NCI-H2196 treated with DMSO at 0.1 percent for 48 hours (cell line): ENCODE measurements around the gene PDZRN4.

Experiments used
- DNase-seq: peaks from one replicate; lab custom pipeline; 2025; ENCODE audit not compliant: unreplicated experiment; lab: John Stamatoyannopoulos, UW

PDZRN4 gene

GRCh38 chr12:41356181-41356580 lies 168.1 kb downstream of the PDZRN4 start:
- DNase-seq, result no peak

- no peak for DNase-seq
Measured at GRCh38 chr12:41361738-41362137, 173.6 kb downstream of the PDZRN4 start.

- no peak for DNase-seq
Measured at GRCh38 chr12:41362510-41362909, 174.4 kb downstream of the PDZRN4 start.

GRCh38 chr12:41362931-41363330 lies 174.8 kb downstream of the PDZRN4 start:
- no peak for DNase-seq

GRCh38 chr12:41364211-41364610 lies 176.1 kb downstream of the PDZRN4 start:
- DNase-seq, result no peak

- DNase-seq, result no peak
Measured at GRCh38 chr12:41365653-41366171, 177.6 kb downstream of the PDZRN4 start.

- DNase-seq, result no peak
Measured at GRCh38 chr12:41367726-41368405, 179.7 kb downstream of the PDZRN4 start.

GRCh38 chr12:41380878-41381277 lies 192.8 kb downstream of the PDZRN4 start:
- DNase-seq, result no peak

- no peak for DNase-seq
Measured at GRCh38 chr12:41402801-41403200, 214.7 kb downstream of the PDZRN4 start.

- DNase-seq, result no peak
Measured at GRCh38 chr12:41407232-41407799, 219.2 kb downstream of the PDZRN4 start.

GRCh38 chr12:41409628-41410027 lies 221.5 kb downstream of the PDZRN4 start:
- no peak for DNase-seq

- no peak for DNase-seq
Measured at GRCh38 chr12:41418586-41418985, 230.5 kb downstream of the PDZRN4 start.

GRCh38 chr12:41419131-41419893 lies 231.2 kb downstream of the PDZRN4 start:
- DNase-seq, result no peak

- no peak for DNase-seq
Measured at GRCh38 chr12:41424651-41425050, 236.5 kb downstream of the PDZRN4 start.

GRCh38 chr12:41433460-41433859 lies 245.3 kb downstream of the PDZRN4 start:
- no peak for DNase-seq

GRCh38 chr12:41436076-41436475 lies 248.0 kb downstream of the PDZRN4 start:
- no peak for DNase-seq

GRCh38 chr12:41437563-41437962 lies 249.4 kb downstream of the PDZRN4 start:
- no peak for DNase-seq

- DNase-seq, result no peak
Measured at GRCh38 chr12:41438854-41439541, 250.9 kb downstream of the PDZRN4 start.

- DNase-seq, result no peak
Measured at GRCh38 chr12:41439801-41440200, 251.7 kb downstream of the PDZRN4 start.

- no peak for DNase-seq
Measured at GRCh38 chr12:41441180-41441579, 253.1 kb downstream of the PDZRN4 start.

- no peak for DNase-seq
Measured at GRCh38 chr12:41442896-41443295, 254.8 kb downstream of the PDZRN4 start.
